Trophoblast cell (in vitro differentiated cells and primary cell): Measurements from ENCODE around the gene TGFBRAP1.

ENCODE experiments used
- DNase-seq, 2 donors: peaks; one replicate each; pipeline ENCODE4 v3.0.0-alpha.2; 2016
- H2AFZ ChIP-seq: 2 replicates; pipeline ENCODE4 v1.6.1; 2013; ENCODE audit warnings: low read length, moderate library complexity, mild to moderate bottlenecking; ENCODE audit not compliant: insufficient read depth, poor library complexity
- H2AK5ac ChIP-seq: 2 replicates; pipeline ENCODE4 v1.6.1; 2013; ENCODE audit warnings: mild to moderate bottlenecking, low read length
- H2BK120ac ChIP-seq: 2 replicates; pipeline ENCODE4 v1.6.1; 2013; ENCODE audit warnings: low read length, mild to moderate bottlenecking, moderate library complexity; ENCODE audit not compliant: insufficient read depth, poor library complexity
- H2BK12ac ChIP-seq: 2 replicates; pipeline ENCODE4 v1.6.1; 2013; ENCODE audit warnings: mild to moderate bottlenecking, low read length, moderate library complexity
- H2BK5ac ChIP-seq: 2 replicates; pipeline ENCODE4 v1.6.1; 2013; ENCODE audit warnings: low read length, low read depth, moderate library complexity, mild to moderate bottlenecking; ENCODE audit not compliant: poor library complexity
- H3K14ac ChIP-seq: 2 replicates; pipeline ENCODE4 v1.6.1; 2013; ENCODE audit warnings: mild to moderate bottlenecking, low read length
- H3K18ac ChIP-seq: 2 replicates; pipeline ENCODE4 v1.6.1; 2013; ENCODE audit warnings: mild to moderate bottlenecking, low read length
- H3K23ac ChIP-seq: 2 replicates; pipeline ENCODE4 v1.6.1; 2013; ENCODE audit warnings: low read length
- H3K27ac ChIP-seq: 2 replicates; pipeline ENCODE4 v1.5.1; 2013; ENCODE audit warnings: low read depth, mild to moderate bottlenecking, inconsistent platforms, low read length, moderate library complexity
- H3K27me3 ChIP-seq: 2 replicates; pipeline ENCODE4 v1.6.1; 2013; ENCODE audit warnings: inconsistent platforms, mild to moderate bottlenecking, low read length, moderate library complexity; ENCODE audit not compliant: insufficient read depth
- H3K36me3 ChIP-seq, 2 experiments: 1 replicate in 1 of 2; 2 replicates in 1 of 2; pipeline ENCODE4 v1.6.1; 2013; ENCODE audit warnings: low read length in 2 of 2, mild to moderate bottlenecking in 2 of 2, moderate library complexity in 1 of 2; ENCODE audit not compliant: insufficient read depth in 2 of 2, control insufficient read depth in 1 of 2
- H3K4ac ChIP-seq: 2 replicates; pipeline ENCODE4 v1.6.1; 2013; ENCODE audit warnings: low read depth, mild to moderate bottlenecking, low read length, moderate library complexity
- H3K4me1 ChIP-seq, 2 experiments: 1 replicate in 1 of 2; 2 replicates in 1 of 2; pipeline ENCODE4 v1.6.1; 2013; ENCODE audit warnings: low read length in 2 of 2, mild to moderate bottlenecking in 2 of 2, moderate library complexity in 1 of 2; ENCODE audit not compliant: insufficient read depth in 2 of 2, control insufficient read depth in 1 of 2
- H3K4me2 ChIP-seq: 2 replicates; pipeline ENCODE4 v1.6.1; 2013; ENCODE audit warnings: inconsistent platforms, mild to moderate bottlenecking, low read length, moderate library complexity
- H3K4me3 ChIP-seq: 2 replicates; pipeline ENCODE4 v1.5.1; 2013; ENCODE audit warnings: mild to moderate bottlenecking, low read depth, low read length, inconsistent platforms
- H3K79me1 ChIP-seq: one replicate; pipeline ENCODE4 v1.6.1; 2013; ENCODE audit warnings: low read length
- H3K79me2 ChIP-seq: 2 replicates; pipeline ENCODE4 v1.6.1; 2013; ENCODE audit warnings: low read length, mild to moderate bottlenecking; ENCODE audit not compliant: control insufficient read depth, insufficient read depth, poor library complexity
- H3K9ac ChIP-seq: 2 replicates; pipeline ENCODE4 v1.6.1; 2013; ENCODE audit warnings: mild to moderate bottlenecking, low read length
- H3K9me3 ChIP-seq: 2 replicates; pipeline ENCODE4 v1.6.1; 2013; ENCODE audit warnings: low read depth, mild to moderate bottlenecking, control low read depth, inconsistent platforms, low read length; ENCODE audit not compliant: insufficient read depth
- H4K12ac ChIP-seq: 2 replicates; pipeline ENCODE4 v1.6.1; 2013; ENCODE audit warnings: low read depth, mild to moderate bottlenecking, low read length, moderate library complexity
- H4K8ac ChIP-seq: 2 replicates; pipeline ENCODE4 v1.6.1; 2013; ENCODE audit warnings: low read depth, mild to moderate bottlenecking, low read length, moderate library complexity
- H4K91ac ChIP-seq: one replicate; pipeline ENCODE4 v1.6.1; 2013; ENCODE audit warnings: low read depth, mild to moderate bottlenecking, low read length, moderate library complexity
- WGBS: extraction: QIAGEN DNeasy Blood & Tissue Kit; methylation state at CpG from one replicate; pipeline ENCODE4 v1.1.7; 2013; ENCODE audit warnings: missing lambda C conversion rate; ENCODE audit not compliant: insufficient read length, insufficient coverage; ENCODE audit errors: extremely low coverage; 5-methylcytosine and 5-hydroxymethylcytosine counted together

The TGFBRAP1 gene

DNA sequence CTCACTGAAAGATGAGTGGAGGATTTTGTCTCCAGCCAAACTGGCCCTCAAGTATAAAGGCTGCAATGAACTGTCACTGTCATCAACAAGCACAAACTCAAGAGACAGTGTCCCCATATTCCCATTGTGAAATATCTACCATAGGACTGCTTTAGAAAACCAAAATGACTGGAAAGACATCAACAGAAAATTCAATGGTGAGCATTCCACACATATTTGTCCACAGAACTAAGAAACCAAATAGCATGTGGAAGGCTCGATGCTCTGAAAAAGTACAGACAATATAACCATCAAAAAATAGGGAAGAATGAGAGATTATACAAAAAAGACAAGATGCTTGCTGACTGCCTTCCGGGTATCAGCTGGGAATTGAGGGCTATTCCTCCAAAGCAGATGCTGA, 37.6 kb downstream of the TGFBRAP1 start:
- peak overlapping the region; percentile 35 for H4K91ac ChIP-seq
- no CpG with 5 or more reads among the region's 2 CpGs for WGBS
- peaks cover 2% of the 10 kb centered on the region for H3K79me2 ChIP-seq
- no peak overlapping the region for H3K27ac ChIP-seq
- H3K9me3 ChIP-seq, result no peaks in the 10 kb centered on the region
- H3K4me2 ChIP-seq, result no peak overlapping the region
- peak overlapping the region; percentile 31 for H3K4ac ChIP-seq
- no peaks in the 10 kb centered on the region for H3K27me3 ChIP-seq
- peaks cover 4 to 8% of the 10 kb centered on the region in 2 experiments for H3K36me3 ChIP-seq
- no peak overlapping the region for H3K9ac ChIP-seq
- H3K79me1 ChIP-seq, result peaks cover 2% of the 10 kb centered on the region
- H3K4me3 ChIP-seq, result no peak overlapping the region
- H2BK120ac ChIP-seq, result peak overlapping the region; percentile 45
- H4K8ac ChIP-seq, result no peak overlapping the region
- H2AK5ac ChIP-seq, result no peak overlapping the region
- H2AFZ ChIP-seq, result no peak overlapping the region
- no peak overlapping the region for H3K14ac ChIP-seq
- no peak overlapping the region for H2BK5ac ChIP-seq
- peak in 1 of 2 donors; percentile 25 for DNase-seq
- no peak overlapping the region for H4K12ac ChIP-seq
- H3K4me1 ChIP-seq, result peaks cover 4 to 19% of the 10 kb centered on the region in 2 experiments
- H2BK12ac ChIP-seq, result peak overlapping the region; percentile 50
- no peak overlapping the region for H3K18ac ChIP-seq
- H3K23ac ChIP-seq, result no peak overlapping the region

DNA sequence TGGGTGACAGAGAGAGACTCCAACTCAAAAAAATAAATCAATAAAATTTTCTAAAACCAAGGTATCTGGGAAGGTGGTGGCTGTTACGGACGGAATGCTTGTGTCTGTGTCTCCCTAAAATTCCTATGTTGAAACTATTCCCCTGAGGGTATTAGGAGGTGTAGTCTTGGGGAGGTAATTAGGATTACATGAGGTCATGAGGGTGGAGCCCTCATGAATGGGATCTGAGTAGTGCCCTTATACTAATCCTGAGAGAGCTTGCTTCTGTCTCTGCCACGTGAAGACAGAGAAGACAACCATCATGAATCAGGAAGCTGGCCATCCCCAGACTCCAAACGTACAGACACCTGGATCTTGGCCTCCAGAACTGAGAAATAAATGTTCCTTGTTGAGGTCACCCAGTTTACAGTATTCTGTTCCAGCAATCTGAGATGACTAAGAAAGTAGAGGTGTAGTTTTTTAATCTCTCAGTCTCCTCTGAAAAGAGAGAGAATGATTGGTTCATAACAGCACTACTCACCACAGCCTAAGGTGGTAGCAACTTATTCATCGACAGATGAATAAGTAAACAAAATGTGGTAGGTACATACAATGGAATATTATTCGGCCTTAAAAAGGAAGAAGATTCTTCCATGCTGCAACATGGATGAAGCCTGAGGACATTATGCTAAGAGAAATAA, 38.4 kb downstream of the TGFBRAP1 start:
- H4K8ac ChIP-seq, result no peak overlapping the region
- H3K4me2 ChIP-seq, result no peak overlapping the region
- H3K4ac ChIP-seq, result no peak overlapping the region
- no peak overlapping the region for H3K27ac ChIP-seq
- no peaks in the 10 kb centered on the region for H3K79me1 ChIP-seq
- H3K27me3 ChIP-seq, result no peaks in the 10 kb centered on the region
- no peak overlapping the region for H3K9ac ChIP-seq
- peaks cover 4 to 10% of the 10 kb centered on the region in 2 experiments for H3K36me3 ChIP-seq
- H3K4me3 ChIP-seq, result no peak overlapping the region
- WGBS, result no CpG with 5 or more reads among the region's 6 CpGs
- H2BK12ac ChIP-seq, result no peak overlapping the region
- DNase-seq, result peak; percentile 39 to 73
- no peak overlapping the region for H2AK5ac ChIP-seq
- H3K23ac ChIP-seq, result no peak overlapping the region
- no peak overlapping the region for H3K18ac ChIP-seq
- no peak overlapping the region for H4K91ac ChIP-seq
- H2AFZ ChIP-seq, result no peak overlapping the region
- H3K14ac ChIP-seq, result no peak overlapping the region
- peaks cover 4 to 17% of the 10 kb centered on the region in 2 experiments for H3K4me1 ChIP-seq
- H2BK120ac ChIP-seq, result no peak overlapping the region
- H4K12ac ChIP-seq, result no peak overlapping the region
- H3K9me3 ChIP-seq, result no peaks in the 10 kb centered on the region
- H2BK5ac ChIP-seq, result no peak overlapping the region
- H3K79me2 ChIP-seq, result peaks cover 2% of the 10 kb centered on the region

DNA sequence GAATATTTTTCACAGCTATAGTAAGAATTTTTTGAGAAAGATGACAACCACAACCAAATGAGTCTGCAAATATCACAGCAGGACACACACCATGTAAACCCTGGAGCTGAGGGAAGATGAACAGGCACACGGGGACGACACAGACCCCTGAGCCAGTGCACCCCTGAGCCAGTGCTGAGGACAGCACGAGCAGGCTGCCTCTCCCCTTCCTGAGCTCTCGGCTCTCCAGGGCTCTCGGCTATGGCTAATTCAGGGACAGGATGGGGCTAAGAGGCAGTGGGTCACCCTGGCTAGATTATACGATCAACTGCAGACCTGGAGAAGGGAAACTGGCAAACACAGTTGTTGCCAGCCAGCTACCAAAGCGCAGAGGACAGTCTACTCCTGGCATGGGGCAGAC, 41.4 kb downstream of the TGFBRAP1 start:
- no peaks in the 10 kb centered on the region for H3K9me3 ChIP-seq
- H3K27ac ChIP-seq, result no peak overlapping the region
- H3K4me1 ChIP-seq, result peaks cover 2 to 7% of the 10 kb centered on the region in 2 experiments
- no peak overlapping the region for H4K12ac ChIP-seq
- peak overlapping the region; percentile 61 for H4K8ac ChIP-seq
- no peak for DNase-seq
- H3K79me2 ChIP-seq, result peaks cover 2% of the 10 kb centered on the region
- no peak overlapping the region for H3K4ac ChIP-seq
- no peak overlapping the region for H3K4me2 ChIP-seq
- no peak overlapping the region for H3K23ac ChIP-seq
- no CpG with 5 or more reads among the region's 7 CpGs for WGBS
- no peak overlapping the region for H2AFZ ChIP-seq
- H2AK5ac ChIP-seq, result peak overlapping the region; percentile 66
- H2BK120ac ChIP-seq, result no peak overlapping the region
- H3K9ac ChIP-seq, result peak overlapping the region; percentile 31
- H3K79me1 ChIP-seq, result no peaks in the 10 kb centered on the region
- peaks cover 4 to 23% of the 10 kb centered on the region in 2 experiments for H3K36me3 ChIP-seq
- H2BK5ac ChIP-seq, result no peak overlapping the region
- H3K18ac ChIP-seq, result peak overlapping the region; percentile 16
- peak overlapping the region; percentile 3 for H4K91ac ChIP-seq
- H2BK12ac ChIP-seq, result peak overlapping the region; percentile 11
- H3K27me3 ChIP-seq, result no peaks in the 10 kb centered on the region
- H3K14ac ChIP-seq, result peak overlapping the region; percentile 53
- no peak overlapping the region for H3K4me3 ChIP-seq

DNA sequence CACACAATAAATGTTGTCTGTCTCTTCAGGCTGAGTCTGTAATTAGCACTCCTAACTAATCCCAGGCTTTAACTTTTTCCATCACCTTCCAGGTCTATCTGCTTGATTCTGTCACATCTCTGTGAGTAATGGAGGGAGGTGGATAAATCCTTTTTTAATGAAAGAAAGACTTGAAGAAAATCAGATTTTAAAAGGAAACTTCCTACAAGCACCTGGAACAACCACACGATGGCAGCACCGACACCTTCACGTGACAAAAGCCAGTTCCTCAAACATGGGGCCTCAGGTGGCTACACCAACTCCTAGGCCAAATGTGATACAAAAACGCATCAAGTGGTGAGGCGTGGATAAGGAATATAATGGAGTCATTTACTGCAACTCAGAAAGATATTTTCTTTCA, 41.8 kb downstream of the TGFBRAP1 start:
- Histone ChIP-seq H4K8ac (peak overlapping the region; percentile 35), H3K9me3 (no peaks in the 10 kb centered on the region), H3K4ac (no peak overlapping the region), H4K91ac (peak overlapping the region; percentile 8), H3K23ac (no peak overlapping the region), H4K12ac (no peak overlapping the region), H3K27ac (no peak overlapping the region), H3K36me3 (peaks cover 4 to 23% of the 10 kb centered on the region in 2 experiments), H2BK120ac (peak overlapping the region; percentile 2), H3K18ac (peak overlapping the region; percentile 61), H3K27me3 (no peaks in the 10 kb centered on the region), H2AK5ac (no peak overlapping the region), H2BK12ac (peak overlapping the region; percentile 79), H2AFZ (no peak overlapping the region), H3K14ac (no peak overlapping the region), H3K9ac (no peak overlapping the region), H3K79me1 (no peaks in the 10 kb centered on the region), H3K4me2 (no peak overlapping the region), H2BK5ac (no peak overlapping the region), H3K79me2 (peaks cover 2% of the 10 kb centered on the region), H3K4me3 (no peak overlapping the region), H3K4me1 (peaks cover 2 to 7% of the 10 kb centered on the region in 2 experiments)
- peak; percentile 43 to 69 for DNase-seq
- WGBS, result no CpG with 5 or more reads among the region's 5 CpGs
